Astrocyte (in vitro differentiated cells and primary cell): ENCODE measurements around the gene TAF3. TPM values are rescaled to one million over a fixed set of nuclear protein-coding genes. Genes with fewer than 3 reads are reported as not detected.

ENCODE experiments used
- DNase-seq: peaks from one replicate; pipeline ENCODE4 v3.0.0-alpha.2; 2010; ENCODE audit warnings: low read depth
- FAIRE-seq: peaks from 2 replicates; lab custom pipeline; 2011; peaks lifted over from hg19 to GRCh38; lab: Jason Lieb, UNC
- H2AFZ ChIP-seq: 2 replicates; pipeline ENCODE4 v1.6.0; 2012; ENCODE audit warnings: low read depth, low read length, inconsistent platforms
- H3K27ac ChIP-seq: 2 replicates; pipeline ENCODE4 v1.5.1; 2011; ENCODE audit warnings: low read depth, low read length, inconsistent platforms
- H3K27me3 ChIP-seq: 2 replicates; pipeline ENCODE4 v1.6.0; 2011; ENCODE audit warnings: low read length, inconsistent platforms; ENCODE audit not compliant: insufficient read depth
- H3K36me3 ChIP-seq: 2 replicates; pipeline ENCODE4 v1.5.1; 2011; ENCODE audit warnings: low read length, inconsistent platforms; ENCODE audit not compliant: insufficient read depth
- H3K4me1 ChIP-seq: 2 replicates; pipeline ENCODE4 v1.5.1; 2011; ENCODE audit warnings: low read length, inconsistent platforms; ENCODE audit not compliant: insufficient read depth
- H3K4me2 ChIP-seq: 2 replicates; pipeline ENCODE4 v1.6.0; 2012; ENCODE audit warnings: low read length, inconsistent platforms
- H3K4me3 ChIP-seq: 2 replicates; pipeline ENCODE4 v1.5.1; 2011; ENCODE audit warnings: low read depth, mild to moderate bottlenecking, low read length, inconsistent platforms; ENCODE audit not compliant: insufficient read depth
- H3K79me2 ChIP-seq: 2 replicates; pipeline ENCODE4 v1.6.0; 2012; ENCODE audit warnings: mild to moderate bottlenecking, low read length, inconsistent platforms; ENCODE audit not compliant: insufficient read depth
- H3K9ac ChIP-seq: 2 replicates; pipeline ENCODE4 v1.6.0; 2012; ENCODE audit warnings: mild to moderate bottlenecking, low read length, inconsistent platforms
- H3K9me3 ChIP-seq: 2 replicates; pipeline ENCODE4 v1.5.1; 2012; ENCODE audit warnings: low read depth, mild to moderate bottlenecking, low read length, inconsistent platforms; ENCODE audit not compliant: insufficient read depth
- H4K20me1 ChIP-seq: 2 replicates; pipeline ENCODE4 v1.6.0; 2012; ENCODE audit warnings: low read length, inconsistent platforms; ENCODE audit not compliant: insufficient read depth
- H3K27ac Mint-ChIP-seq: one replicate; pipeline ENCODE4 v1.8.0; 2021; ENCODE audit warnings: mild to moderate bottlenecking, mixed read lengths; ENCODE audit not compliant: unreplicated experiment
- H3K27me3 Mint-ChIP-seq: one replicate; pipeline ENCODE4 v1.8.0; 2021; ENCODE audit warnings: low read depth, mixed read lengths; ENCODE audit not compliant: unreplicated experiment
- H3K36me3 Mint-ChIP-seq: one replicate; pipeline ENCODE4 v1.8.0; 2021; ENCODE audit warnings: low read depth, mixed read lengths; ENCODE audit not compliant: unreplicated experiment
- H3K4me1 Mint-ChIP-seq: one replicate; pipeline ENCODE4 v1.8.0; 2021; ENCODE audit warnings: low read depth, mixed read lengths; ENCODE audit not compliant: unreplicated experiment
- H3K4me3 Mint-ChIP-seq: one replicate; pipeline ENCODE4 v1.8.0; 2021; ENCODE audit warnings: mild to moderate bottlenecking, moderate library complexity, mixed read lengths; ENCODE audit not compliant: unreplicated experiment
- H3K9me3 Mint-ChIP-seq: one replicate; pipeline ENCODE4 v1.8.0; 2021; ENCODE audit warnings: mild to moderate bottlenecking, mixed read lengths; ENCODE audit not compliant: unreplicated experiment
- CTCF ChIP-seq: IDR thresholded peaks from 2 replicates; pipeline ENCODE4 v1.5.1; 2011; ENCODE audit warnings: low read depth, mild to moderate bottlenecking, inconsistent platforms, low read length, moderate library complexity; ENCODE audit not compliant: insufficient read depth
- EZH2 ChIP-seq: IDR thresholded peaks from 2 replicates; pipeline ENCODE4 v1.6.1; 2012; ENCODE audit warnings: mild to moderate bottlenecking, low read length, inconsistent platforms; ENCODE audit not compliant: insufficient read depth
- total RNA-seq: library from RNA; stranded (reverse); gene quantifications from 2 replicates; pipeline ENCODE4 v1.2.1, GENCODE V29; 2021

TAF3 gene
- total RNA-seq, 1 donor from 2014 or later, result 10.2 TPM

- Mint-ChIP-seq H3K9me3 (no peaks in the 10 kb centered on the region), H3K36me3 (peaks cover 9% of the 10 kb centered on the region), H3K27me3 (no peaks in the 10 kb centered on the region), H3K4me1 (peaks cover 1% of the 10 kb centered on the region), H3K4me3 (no peak overlapping the region), H3K27ac (no peak overlapping the region)
- Histone ChIP-seq H4K20me1 (peaks cover 4% of the 10 kb centered on the region), H3K4me1 (no peaks in the 10 kb centered on the region), H3K9me3 (no peaks in the 10 kb centered on the region), H3K79me2 (no peaks in the 10 kb centered on the region), H3K27ac (no peak overlapping the region), H3K4me2 (no peak overlapping the region), H2AFZ (no peak overlapping the region), H3K9ac (no peak overlapping the region), H3K27me3 (no peaks in the 10 kb centered on the region), H3K4me3 (no peak overlapping the region), H3K36me3 (no peaks in the 10 kb centered on the region)
- FAIRE-seq (no peak), DNase-seq (peak; percentile 21)
- TF ChIP-seq CTCF (no peak), EZH2 (no peak)
These were observed 151.3 kb downstream of the TAF3 start for GRCh38 chr10:7969623-7970022.

- Histone ChIP-seq H3K9me3 (no peaks in the 10 kb centered on the region), H3K27ac (no peak overlapping the region), H4K20me1 (peaks cover 4% of the 10 kb centered on the region), H3K4me2 (no peak overlapping the region), H2AFZ (no peak overlapping the region), H3K36me3 (no peaks in the 10 kb centered on the region), H3K79me2 (no peaks in the 10 kb centered on the region), H3K9ac (no peak overlapping the region), H3K27me3 (no peaks in the 10 kb centered on the region), H3K4me1 (no peaks in the 10 kb centered on the region), H3K4me3 (no peak overlapping the region)
- H3K9me3 Mint-ChIP-seq, result peaks cover 2% of the 10 kb centered on the region
- TF ChIP-seq EZH2 (no peak), CTCF (no peak)
- DNase-seq (no peak), FAIRE-seq (no peak)
- no peak overlapping the region for H3K27ac Mint-ChIP-seq
- H3K36me3 Mint-ChIP-seq, result peaks cover 4% of the 10 kb centered on the region
- H3K4me1 Mint-ChIP-seq, result peaks cover 1% of the 10 kb centered on the region
- H3K27me3 Mint-ChIP-seq, result no peaks in the 10 kb centered on the region
- no peak overlapping the region for H3K4me3 Mint-ChIP-seq
These were observed 153.6 kb downstream of the TAF3 start for GRCh38 chr10:7971949-7972348.

GRCh38 chr10:7972367-7972766 is 154.1 kb downstream of the TAF3 start:
- H3K27me3 ChIP-seq, result no peaks in the 10 kb centered on the region
- Mint-ChIP-seq H3K4me1 (peaks cover 1% of the 10 kb centered on the region), H3K27ac (no peak overlapping the region), H3K36me3 (peaks cover 4% of the 10 kb centered on the region), H3K9me3 (peaks cover 2% of the 10 kb centered on the region), H3K27me3 (no peaks in the 10 kb centered on the region), H3K4me3 (no peak overlapping the region)
- no peak overlapping the region for H2AFZ ChIP-seq
- H3K9ac ChIP-seq, result no peak overlapping the region
- H3K79me2 ChIP-seq, result no peaks in the 10 kb centered on the region
- H3K4me2 ChIP-seq, result no peak overlapping the region
- no peak overlapping the region for H3K4me3 ChIP-seq
- DNase-seq, result no peak
- peaks cover 4% of the 10 kb centered on the region for H4K20me1 ChIP-seq
- no peaks in the 10 kb centered on the region for H3K4me1 ChIP-seq
- TF ChIP-seq EZH2 (no peak), CTCF (no peak)
- H3K9me3 ChIP-seq, result no peaks in the 10 kb centered on the region
- no peak overlapping the region for H3K27ac ChIP-seq
- no peak for FAIRE-seq
- no peaks in the 10 kb centered on the region for H3K36me3 ChIP-seq
